H9 (cell line): ENCODE data around the gene F5. TPM values are rescaled to one million over a fixed set of nuclear protein-coding genes. Genes with fewer than 3 reads are reported as not detected.

Source experiments
- DNase-seq: peaks from one replicate; pipeline ENCODE4 v3.0.0-alpha.2; 2017
- H2AFZ ChIP-seq: one replicate; pipeline ENCODE4 v1.6.1; 2013; ENCODE audit warnings: mild to moderate bottlenecking, low read length, control low read depth, moderate library complexity
- H2AK5ac ChIP-seq: 2 replicates; pipeline ENCODE4 v1.6.1; 2013; ENCODE audit warnings: low read length, control low read depth, mixed read lengths; ENCODE audit not compliant: insufficient read length
- H2BK120ac ChIP-seq: one replicate; pipeline ENCODE4 v1.6.1; 2013; ENCODE audit warnings: low read depth, mild to moderate bottlenecking, low read length, control low read depth, inconsistent platforms; ENCODE audit not compliant: poor library complexity, severe bottlenecking
- H2BK12ac ChIP-seq: 2 replicates; pipeline ENCODE4 v1.6.1; 2013; ENCODE audit warnings: low read length, control low read depth, mixed read lengths, low read depth; ENCODE audit not compliant: insufficient read length
- H2BK15ac ChIP-seq: 2 replicates; pipeline ENCODE4 v1.6.1; 2013; ENCODE audit warnings: low read depth, low read length, control low read depth
- H2BK20ac ChIP-seq: one replicate; pipeline ENCODE4 v1.6.1; 2013; ENCODE audit warnings: low read depth, mild to moderate bottlenecking, low read length, control low read depth, inconsistent platforms; ENCODE audit not compliant: poor library complexity, severe bottlenecking
- H2BK5ac ChIP-seq: 2 replicates; pipeline ENCODE4 v1.6.1; 2013; ENCODE audit warnings: low read length, control low read depth, mixed read lengths; ENCODE audit not compliant: insufficient read length
- H3K14ac ChIP-seq: 2 replicates; pipeline ENCODE4 v1.6.1; 2013; ENCODE audit warnings: low read length, control low read depth; ENCODE audit not compliant: insufficient read depth
- H3K18ac ChIP-seq: 2 replicates; pipeline ENCODE4 v1.6.1; 2013; ENCODE audit warnings: low read depth, mild to moderate bottlenecking, mixed read lengths, low read length, control low read depth; ENCODE audit not compliant: insufficient read length
- H3K23ac ChIP-seq: 2 replicates; pipeline ENCODE4 v1.6.1; 2013; ENCODE audit warnings: low read length, control low read depth, mixed read lengths, low read depth; ENCODE audit not compliant: insufficient read length
- H3K23me2 ChIP-seq: 2 replicates; pipeline ENCODE4 v1.6.1; 2013; ENCODE audit warnings: low read depth, mild to moderate bottlenecking, mixed read lengths, low read length, control low read depth; ENCODE audit not compliant: insufficient read length, poor library complexity, severe bottlenecking
- H3K27ac ChIP-seq: 2 replicates; pipeline ENCODE4 v1.5.1; 2013; ENCODE audit warnings: low read length, control low read depth, mixed read lengths, low read depth; ENCODE audit not compliant: insufficient read length
- H3K27me3 ChIP-seq: 2 replicates; pipeline ENCODE4 v1.6.1; 2013; ENCODE audit warnings: low read length, control low read depth, inconsistent platforms; ENCODE audit not compliant: insufficient read depth
- H3K4ac ChIP-seq: 2 replicates; pipeline ENCODE4 v1.6.1; 2013; ENCODE audit warnings: low read depth, mild to moderate bottlenecking, control low read depth, inconsistent platforms, low read length, moderate library complexity
- H3K4me1 ChIP-seq: 2 replicates; pipeline ENCODE4 v1.6.1; 2013; ENCODE audit warnings: low read length, control low read depth, inconsistent platforms; ENCODE audit not compliant: insufficient read depth
- H3K4me2 ChIP-seq: 2 replicates; pipeline ENCODE4 v1.6.1; 2013; ENCODE audit warnings: low read length, control low read depth, mixed read lengths; ENCODE audit not compliant: insufficient read length, insufficient read depth
- H3K56ac ChIP-seq: 2 replicates; pipeline ENCODE4 v1.6.1; 2013; ENCODE audit warnings: low read depth, mild to moderate bottlenecking, mixed read lengths, low read length, control low read depth; ENCODE audit not compliant: insufficient read length
- H3K79me1 ChIP-seq: 2 replicates; pipeline ENCODE4 v1.6.1; 2013; ENCODE audit warnings: low read depth, mild to moderate bottlenecking, moderate library complexity, low read length, control low read depth, inconsistent platforms; ENCODE audit not compliant: insufficient read depth, poor library complexity, severe bottlenecking
- H3K79me2 ChIP-seq: 2 replicates; pipeline ENCODE4 v1.6.1; 2013; ENCODE audit warnings: low read length, control low read depth, inconsistent platforms; ENCODE audit not compliant: insufficient read depth
- H3K9ac ChIP-seq: 2 replicates; pipeline ENCODE4 v1.6.1; 2013; ENCODE audit warnings: low read length, control low read depth, mixed read lengths; ENCODE audit not compliant: insufficient read length; ENCODE audit errors: extremely low read depth
- H3K9me3 ChIP-seq: one replicate; pipeline ENCODE4 v1.6.1; 2013; ENCODE audit warnings: low read depth, low read length, inconsistent platforms; ENCODE audit not compliant: control insufficient read depth
- H3T11ph ChIP-seq: one replicate; pipeline ENCODE4 v1.6.1; 2013; ENCODE audit warnings: mild to moderate bottlenecking, low read length, control low read depth, inconsistent platforms
- H4K20me1 ChIP-seq: one replicate; pipeline ENCODE4 v1.6.1; 2013; ENCODE audit not compliant: control insufficient read depth, insufficient read length, insufficient read depth
- H4K5ac ChIP-seq: 2 replicates; pipeline ENCODE4 v1.6.1; 2013; ENCODE audit warnings: low read depth, mild to moderate bottlenecking, mixed read lengths, low read length, control low read depth; ENCODE audit not compliant: insufficient read length
- H4K8ac ChIP-seq: replicated peaks from 2 replicates; pipeline ENCODE4 v1.6.1; 2013; ENCODE audit warnings: low read length, control low read depth, mixed read lengths, low read depth; ENCODE audit not compliant: insufficient read length
- H4K91ac ChIP-seq: 2 replicates; pipeline ENCODE4 v1.6.1; 2013; ENCODE audit warnings: low read depth, mild to moderate bottlenecking, moderate library complexity, mixed read lengths, low read length, control low read depth; ENCODE audit not compliant: insufficient read length
- H3K27ac Mint-ChIP-seq, 3 experiments: 2 replicates in 2 of 3; 3 replicates in 1 of 3; pipeline ENCODE4 v1.8.0; 2020 to 2021; ENCODE audit warnings: mixed read lengths in 3 of 3, mild to moderate bottlenecking in 1 of 3, moderate library complexity in 1 of 3
- H3K27me3 Mint-ChIP-seq: 2 replicates; pipeline ENCODE4 v1.8.0; 2021; ENCODE audit warnings: low read depth, mild to moderate bottlenecking, moderate library complexity, mixed read lengths
- H3K36me3 Mint-ChIP-seq, 3 experiments: 2 replicates in 2 of 3; 3 replicates in 1 of 3; pipeline ENCODE4 v1.8.0; 2020 to 2021; ENCODE audit warnings: low read depth in 3 of 3, mixed read lengths in 3 of 3; ENCODE audit not compliant: insufficient read depth in 1 of 3
- H3K4me1 Mint-ChIP-seq, 2 experiments: 2 replicates each; pipeline ENCODE4 v1.8.0; 2020; ENCODE audit warnings: mixed read lengths in 2 of 2
- H3K4me3 Mint-ChIP-seq, 2 experiments: 2 replicates in 1 of 2; 3 replicates in 1 of 2; pipeline ENCODE4 v1.8.0; 2020 to 2021; ENCODE audit warnings: mild to moderate bottlenecking in 2 of 2, mixed read lengths in 2 of 2, moderate library complexity in 1 of 2
- H3K9me3 Mint-ChIP-seq, 2 experiments: 2 replicates in 1 of 2; 3 replicates in 1 of 2; pipeline ENCODE4 v1.8.0; 2020; ENCODE audit warnings: mild to moderate bottlenecking in 2 of 2, mixed read lengths in 2 of 2, moderate library complexity in 1 of 2
- CTCF ChIP-seq: fragments of 200-600 bp; sonication (generic); conservative IDR thresholded peaks from 3 replicates; pipeline ENCODE4 v1.8.0; 2021; ENCODE audit warnings: antibody characterized with exemption, mild to moderate bottlenecking
- WGBS: extraction: QIAGEN DNeasy Blood & Tissue Kit; methylation state at CpG from one replicate; pipeline ENCODE4 v1.1.7; 2013; ENCODE audit warnings: missing lambda C conversion rate, low lambda C conversion rate, mixed read lengths; ENCODE audit not compliant: insufficient read length; ENCODE audit errors: extremely low coverage; 5-methylcytosine and 5-hydroxymethylcytosine counted together
- total RNA-seq: library from RNA; stranded (reverse); gene quantifications from 2 replicates; pipeline ENCODE4 v1.2.1, GENCODE V29; 2021

F5 gene
- total RNA-seq, 1 experiment from 2014 or later, result 0.04 TPM

GRCh38 chr1:169577981-169578738 is 8.1 kb downstream of the F5 start:
- Histone ChIP-seq H3K23me2 (no peaks in the 10 kb centered on the region), H3T11ph (no peak overlapping the region), H2BK12ac (no peak overlapping the region), H3K56ac (no peak overlapping the region), H4K20me1 (no peaks in the 10 kb centered on the region), H2BK15ac (no peak overlapping the region), H2BK20ac (no peak overlapping the region), H3K79me2 (no peaks in the 10 kb centered on the region), H3K27me3 (no peaks in the 10 kb centered on the region), H4K8ac (no peak overlapping the region), H3K23ac (no peak overlapping the region), H2BK5ac (no peak overlapping the region), H3K4me1 (no peaks in the 10 kb centered on the region), H2AFZ (no peak overlapping the region), H4K91ac (no peak overlapping the region), H3K14ac (no peak overlapping the region), H3K4me2 (no peak overlapping the region), H3K4ac (no peak overlapping the region), H4K5ac (no peak overlapping the region), H3K18ac (no peak overlapping the region), H3K79me1 (no peaks in the 10 kb centered on the region), H2AK5ac (no peak overlapping the region), H3K27ac (no peak overlapping the region), H3K9me3 (no peaks in the 10 kb centered on the region), H3K9ac (no peak overlapping the region), H2BK120ac (no peak overlapping the region)
- Mint-ChIP-seq H3K9me3 (no peaks in the 10 kb centered on the region), H3K4me1 (no peaks in the 10 kb centered on the region), H3K27me3 (peaks cover 3% of the 10 kb centered on the region), H3K4me3 (no peak overlapping the region), H3K27ac (no peak overlapping the region), H3K36me3 (no peaks in the 10 kb centered on the region)
- DNase-seq, result no peak
- no peak for TF ChIP-seq CTCF
- no CpG with 5 or more reads among the region's 5 CpGs for WGBS
